ENCODE data around the gene MAGED4B. TPM values are rescaled to one million over a fixed set of nuclear protein-coding genes. Genes with fewer than 3 reads are reported as not detected.
"Not testable (repeated sequence)": the region's sequence is repeated elsewhere in the genome, so short reads cannot be mapped to it uniquely, and the experiment has no call there.

Gene MAGED4B, protein sequence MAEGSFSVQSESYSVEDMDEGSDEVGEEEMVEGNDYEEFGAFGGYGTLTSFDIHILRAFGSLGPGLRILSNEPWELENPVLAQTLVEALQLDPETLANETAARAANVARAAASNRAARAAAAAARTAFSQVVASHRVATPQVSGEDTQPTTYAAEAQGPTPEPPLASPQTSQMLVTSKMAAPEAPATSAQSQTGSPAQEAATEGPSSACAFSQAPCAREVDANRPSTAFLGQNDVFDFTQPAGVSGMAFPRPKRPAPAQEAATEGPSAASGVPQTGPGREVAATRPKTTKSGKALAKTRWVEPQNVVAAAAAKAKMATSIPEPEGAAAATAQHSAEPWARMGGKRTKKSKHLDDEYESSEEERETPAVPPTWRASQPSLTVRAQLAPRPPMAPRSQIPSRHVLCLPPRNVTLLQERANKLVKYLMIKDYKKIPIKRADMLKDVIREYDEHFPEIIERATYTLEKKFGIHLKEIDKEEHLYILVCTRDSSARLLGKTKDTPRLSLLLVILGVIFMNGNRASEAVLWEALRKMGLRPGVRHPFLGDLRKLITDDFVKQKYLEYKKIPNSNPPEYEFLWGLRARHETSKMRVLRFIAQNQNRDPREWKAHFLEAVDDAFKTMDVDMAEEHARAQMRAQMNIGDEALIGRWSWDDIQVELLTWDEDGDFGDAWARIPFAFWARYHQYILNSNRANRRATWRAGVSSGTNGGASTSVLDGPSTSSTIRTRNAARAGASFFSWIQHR
- 1 to 10 TPM; 2.7 to 3.2 TPM for total RNA-seq

DNA sequence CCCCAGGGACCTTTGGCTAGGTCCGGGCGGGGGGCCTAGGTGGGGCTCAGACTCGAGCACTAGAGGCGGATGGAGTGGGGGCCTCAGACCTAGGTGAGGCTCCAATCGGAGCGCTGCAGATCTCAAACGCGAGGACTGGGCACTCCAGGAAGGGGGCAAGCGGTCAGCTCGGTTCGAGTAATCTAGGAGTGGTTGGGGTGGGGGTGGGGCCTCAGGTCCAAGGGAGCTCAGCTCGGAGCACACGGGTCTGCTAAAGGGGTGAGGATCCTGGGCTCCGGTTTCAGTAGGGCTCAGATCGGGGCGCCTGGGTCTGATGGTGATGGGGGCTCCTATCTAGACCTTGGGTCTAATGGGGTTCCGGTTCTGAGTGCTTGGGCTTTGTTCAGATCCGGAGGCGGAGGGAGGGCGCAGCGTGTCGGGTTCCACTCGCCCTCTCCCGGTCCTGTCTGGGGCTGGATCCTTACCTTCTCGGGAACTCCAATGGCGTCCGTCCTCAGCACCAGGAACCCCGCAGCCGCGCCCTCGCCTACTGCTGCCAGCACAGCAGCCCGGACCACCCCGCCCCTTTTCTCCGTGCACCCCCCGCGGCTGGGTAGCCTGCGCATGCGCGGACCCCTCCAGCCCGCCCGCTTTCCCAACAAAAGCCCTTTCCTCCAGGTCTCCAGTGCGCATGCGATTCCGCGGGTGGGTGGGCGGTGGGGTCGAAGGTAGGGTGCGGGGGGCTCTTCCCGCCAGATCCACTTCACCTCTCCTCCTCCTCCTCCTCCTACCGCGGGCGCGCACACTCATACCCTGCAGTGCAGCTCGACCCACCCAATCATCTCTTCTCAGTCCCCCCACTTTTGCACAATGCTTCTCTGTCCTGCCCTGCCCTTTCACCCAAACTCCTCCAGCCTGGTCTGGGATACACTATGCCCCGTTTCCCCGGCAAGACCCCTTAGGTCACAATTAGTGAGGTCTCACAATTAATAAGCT lies at the start of gene MAGED4B:
MAGED4B (minus strand) TSS at position 518 of the 975 bp plus-strand sequence. CDS start 1,011 bp downstream, outside the sequence.
- H3K27ac ChIP-seq; H3K4me3 ChIP-seq; H3K4me1 ChIP-seq (ENCODE audit: control insufficient read depth in 1 of 2, low read depth in 2 of 2); H3K27me3 ChIP-seq (replicated peaks; ENCODE audit: insufficient read depth); DNase-seq (ENCODE audit: low spot score); H3K9me3 ChIP-seq; ATAC-seq (ENCODE audit: insufficient number of reproducible peaks, low FRiP score, low read depth); H3K36me3 ChIP-seq: not testable (repeated sequence)

DNA sequence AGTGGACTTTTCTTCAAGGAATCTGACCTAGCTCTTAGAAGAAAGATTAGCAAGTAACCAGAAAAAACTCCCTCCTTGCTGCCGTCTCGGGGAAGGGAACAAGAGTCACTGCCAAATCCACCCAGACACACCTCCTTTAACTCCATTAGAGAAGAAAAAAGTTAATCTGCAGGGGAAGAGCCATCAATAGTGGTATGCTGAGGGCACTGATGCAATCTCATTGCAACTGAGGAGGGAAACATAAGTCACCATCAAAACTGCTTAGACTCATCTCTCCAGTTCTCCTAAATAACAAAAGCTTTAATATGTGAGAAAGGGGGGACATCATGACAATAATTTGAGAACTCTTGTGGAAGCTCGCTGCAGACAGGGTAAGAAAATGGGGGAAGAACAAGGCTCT lies 49.3 kb upstream of the MAGED4B start:
- Histone ChIP-seq H3K27me3 (replicated peaks; ENCODE audit: insufficient read depth) (no peaks in the 10 kb centered on the region), H3K4me1 (ENCODE audit: control insufficient read depth in 1 of 2, low read depth in 2 of 2) (no peaks in the 10 kb centered on the region), H3K4me3 (no peak overlapping the region), H3K36me3 (no peaks in the 10 kb centered on the region), H3K9me3 (no peaks in the 10 kb centered on the region), H3K27ac (no peak overlapping the region)
- DNase-seq (ENCODE audit: low spot score) (no peak), ATAC-seq (ENCODE audit: insufficient number of reproducible peaks, low FRiP score, low read depth) (no peak)
- TF ChIP-seq, protein P1, sequence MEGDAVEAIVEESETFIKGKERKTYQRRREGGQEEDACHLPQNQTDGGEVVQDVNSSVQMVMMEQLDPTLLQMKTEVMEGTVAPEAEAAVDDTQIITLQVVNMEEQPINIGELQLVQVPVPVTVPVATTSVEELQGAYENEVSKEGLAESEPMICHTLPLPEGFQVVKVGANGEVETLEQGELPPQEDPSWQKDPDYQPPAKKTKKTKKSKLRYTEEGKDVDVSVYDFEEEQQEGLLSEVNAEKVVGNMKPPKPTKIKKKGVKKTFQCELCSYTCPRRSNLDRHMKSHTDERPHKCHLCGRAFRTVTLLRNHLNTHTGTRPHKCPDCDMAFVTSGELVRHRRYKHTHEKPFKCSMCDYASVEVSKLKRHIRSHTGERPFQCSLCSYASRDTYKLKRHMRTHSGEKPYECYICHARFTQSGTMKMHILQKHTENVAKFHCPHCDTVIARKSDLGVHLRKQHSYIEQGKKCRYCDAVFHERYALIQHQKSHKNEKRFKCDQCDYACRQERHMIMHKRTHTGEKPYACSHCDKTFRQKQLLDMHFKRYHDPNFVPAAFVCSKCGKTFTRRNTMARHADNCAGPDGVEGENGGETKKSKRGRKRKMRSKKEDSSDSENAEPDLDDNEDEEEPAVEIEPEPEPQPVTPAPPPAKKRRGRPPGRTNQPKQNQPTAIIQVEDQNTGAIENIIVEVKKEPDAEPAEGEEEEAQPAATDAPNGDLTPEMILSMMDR (IDR thresholded peaks at IDR 0.05) = no peak

DNA sequence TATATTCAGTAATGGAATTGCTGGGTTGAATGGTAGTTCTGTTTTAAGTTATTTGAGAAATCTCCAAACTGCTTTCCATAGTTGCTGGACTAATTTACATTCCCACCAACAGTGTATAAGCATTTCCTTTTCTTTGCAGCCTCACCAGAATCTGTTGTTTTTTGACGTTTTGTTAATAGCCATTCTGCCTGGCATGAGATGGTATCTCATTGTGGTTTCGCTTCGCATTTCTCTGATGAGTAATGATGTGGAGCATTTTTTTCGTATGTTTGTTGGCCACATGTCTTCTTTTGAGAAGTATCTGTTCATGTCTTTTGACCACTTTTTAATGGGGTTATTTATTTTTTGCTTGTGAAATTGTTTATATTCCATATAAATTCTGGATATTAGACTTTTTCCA lies 13.6 kb upstream of the MAGED4B start:
- Histone ChIP-seq H3K9me3 (no peaks in the 10 kb centered on the region), H3K4me1 (ENCODE audit: control insufficient read depth in 1 of 2, low read depth in 2 of 2) (no peaks in the 10 kb centered on the region), H3K36me3 (no peaks in the 10 kb centered on the region), H3K27ac (no peak overlapping the region), H3K4me3 (no peak overlapping the region), H3K27me3 (replicated peaks; ENCODE audit: insufficient read depth) (no peaks in the 10 kb centered on the region)
- no peak for DNase-seq (ENCODE audit: low spot score)
- no peak for ATAC-seq (ENCODE audit: insufficient number of reproducible peaks, low FRiP score, low read depth)
- TF ChIP-seq, protein P1 (IDR thresholded peaks at IDR 0.05) = no peak

DNA sequence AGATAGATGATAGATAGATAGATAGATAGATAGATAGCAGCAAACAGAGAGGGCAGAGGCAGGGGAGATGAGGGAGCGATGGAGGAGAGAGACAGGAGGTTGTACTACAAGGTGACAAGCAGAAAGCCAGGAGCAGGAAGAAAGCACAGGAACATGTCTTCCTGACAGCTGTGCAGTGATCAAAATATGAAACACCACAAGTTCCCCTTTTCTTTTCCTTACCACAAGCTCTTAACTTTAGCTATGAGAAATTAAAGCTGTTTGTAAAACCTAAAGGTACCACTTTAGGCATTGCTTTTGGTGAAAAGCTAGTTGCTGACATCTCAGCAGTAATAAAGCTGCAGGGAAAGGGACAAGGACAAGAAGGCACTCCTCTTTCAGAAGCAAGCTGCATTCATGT lies 9.1 kb upstream of the MAGED4B start:
- no peak overlapping the region for H3K27ac ChIP-seq
- H3K4me3 ChIP-seq = no peak overlapping the region
- H3K27me3 ChIP-seq (replicated peaks; ENCODE audit: insufficient read depth) = no peaks in the 10 kb centered on the region
- no peaks in the 10 kb centered on the region for H3K9me3 ChIP-seq
- H3K36me3 ChIP-seq = no peaks in the 10 kb centered on the region
- no peak for ATAC-seq (ENCODE audit: insufficient number of reproducible peaks, low FRiP score, low read depth)
- DNase-seq (ENCODE audit: low spot score) = no peak
- H3K4me1 ChIP-seq (ENCODE audit: control insufficient read depth in 1 of 2, low read depth in 2 of 2) = no peaks in the 10 kb centered on the region
- TF ChIP-seq, protein P1 (IDR thresholded peaks at IDR 0.05) = no peak

DNA sequence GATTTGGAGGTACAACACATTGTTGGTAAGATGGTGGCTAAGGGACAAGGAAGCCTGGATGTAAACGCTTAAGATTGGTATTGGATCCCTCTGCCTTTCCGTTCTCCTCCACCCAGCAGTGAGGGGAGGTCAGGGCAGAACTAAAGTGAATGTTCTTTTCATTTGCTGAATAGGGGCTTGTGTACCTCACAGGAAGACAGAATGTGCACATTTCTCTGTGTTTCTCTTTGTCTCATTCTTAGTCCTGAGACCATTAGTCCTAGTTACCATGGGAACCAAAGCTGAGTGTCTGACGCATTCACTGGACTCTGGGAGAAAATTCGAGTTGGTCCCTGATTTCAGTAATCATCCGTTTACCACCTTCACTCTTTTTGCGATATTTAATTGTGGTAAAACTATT lies 26.7 kb downstream of the MAGED4B start:
- H3K36me3 ChIP-seq; H3K9me3 ChIP-seq; ATAC-seq (ENCODE audit: insufficient number of reproducible peaks, low FRiP score, low read depth): not testable (repeated sequence)

More for the DNA sequence above, 26.7 kb downstream of the MAGED4B start:
- H3K4me1 ChIP-seq (ENCODE audit: control insufficient read depth in 1 of 2, low read depth in 2 of 2); H3K4me3 ChIP-seq; H3K27ac ChIP-seq; DNase-seq (ENCODE audit: low spot score); H3K27me3 ChIP-seq (replicated peaks; ENCODE audit: insufficient read depth): not testable (repeated sequence)
